ENCODE data around the gene EFNA5.

The EFNA5 gene

DNA sequence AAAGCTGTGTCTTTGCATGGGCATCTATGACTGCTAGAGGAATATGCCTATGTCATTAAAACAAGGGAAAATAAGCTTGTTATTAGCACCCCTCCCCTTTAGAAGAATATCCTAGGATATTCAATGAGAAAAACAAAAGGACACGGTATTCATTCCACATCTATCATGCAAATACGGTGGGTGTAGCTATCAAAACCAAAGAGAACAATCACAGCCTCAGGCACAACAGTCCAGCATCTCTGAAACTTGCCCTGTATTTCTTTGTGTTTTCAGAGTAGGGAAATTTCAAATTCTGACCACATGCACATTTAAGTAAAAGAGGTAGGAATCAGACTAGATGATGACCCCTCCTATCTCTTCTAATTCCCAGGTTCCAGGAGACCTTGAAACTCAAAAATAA lies 209.9 kb downstream of the EFNA5 start:
- Histone ChIP-seq H3K27me3 (ENCODE audit: insufficient read depth, low read length, poor library complexity) (no peaks in the 10 kb centered on the region), H3K9me3 (ENCODE audit: insufficient read depth, low read length, severe bottlenecking) (no peaks in the 10 kb centered on the region), H3K4me2 (ENCODE audit: insufficient read depth, low read length) (no peak overlapping the region), H3K36me3 (ENCODE audit: insufficient read depth, low read length) (no peaks in the 10 kb centered on the region), H3K4me1 (ENCODE audit: insufficient read depth, low read length) (peaks cover 21% of the 10 kb centered on the region), H3K9ac (ENCODE audit: low read depth, low read length) (no peak overlapping the region), H3K4me3 (ENCODE audit: low read depth in 1 of 2, low read length in 2 of 2) (no peak overlapping the region), H3K79me2 (ENCODE audit: insufficient read depth, low read length) (no peaks in the 10 kb centered on the region), H3K27ac (ENCODE audit: low read length) (no peak overlapping the region), H2AFZ (ENCODE audit: low read depth, low read length) (no peak overlapping the region), H4K20me1 (ENCODE audit: insufficient read depth, low read length) (no peaks in the 10 kb centered on the region)
- ATAC-seq (ENCODE audit: insufficient read depth, low read depth) (no peak), DNase-seq (no peak)
- no peak for TF ChIP-seq EZH2 (IDR thresholded peaks at IDR 0.05; ENCODE audit: borderline replicate concordance, low read depth, low read length, severe bottlenecking)
- TF ChIP-seq, protein P1, sequence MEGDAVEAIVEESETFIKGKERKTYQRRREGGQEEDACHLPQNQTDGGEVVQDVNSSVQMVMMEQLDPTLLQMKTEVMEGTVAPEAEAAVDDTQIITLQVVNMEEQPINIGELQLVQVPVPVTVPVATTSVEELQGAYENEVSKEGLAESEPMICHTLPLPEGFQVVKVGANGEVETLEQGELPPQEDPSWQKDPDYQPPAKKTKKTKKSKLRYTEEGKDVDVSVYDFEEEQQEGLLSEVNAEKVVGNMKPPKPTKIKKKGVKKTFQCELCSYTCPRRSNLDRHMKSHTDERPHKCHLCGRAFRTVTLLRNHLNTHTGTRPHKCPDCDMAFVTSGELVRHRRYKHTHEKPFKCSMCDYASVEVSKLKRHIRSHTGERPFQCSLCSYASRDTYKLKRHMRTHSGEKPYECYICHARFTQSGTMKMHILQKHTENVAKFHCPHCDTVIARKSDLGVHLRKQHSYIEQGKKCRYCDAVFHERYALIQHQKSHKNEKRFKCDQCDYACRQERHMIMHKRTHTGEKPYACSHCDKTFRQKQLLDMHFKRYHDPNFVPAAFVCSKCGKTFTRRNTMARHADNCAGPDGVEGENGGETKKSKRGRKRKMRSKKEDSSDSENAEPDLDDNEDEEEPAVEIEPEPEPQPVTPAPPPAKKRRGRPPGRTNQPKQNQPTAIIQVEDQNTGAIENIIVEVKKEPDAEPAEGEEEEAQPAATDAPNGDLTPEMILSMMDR (IDR thresholded peaks at IDR 0.05; ENCODE audit: borderline replicate concordance, extremely low read depth, low read length, poor library complexity, severe bottlenecking) = no peak

DNA sequence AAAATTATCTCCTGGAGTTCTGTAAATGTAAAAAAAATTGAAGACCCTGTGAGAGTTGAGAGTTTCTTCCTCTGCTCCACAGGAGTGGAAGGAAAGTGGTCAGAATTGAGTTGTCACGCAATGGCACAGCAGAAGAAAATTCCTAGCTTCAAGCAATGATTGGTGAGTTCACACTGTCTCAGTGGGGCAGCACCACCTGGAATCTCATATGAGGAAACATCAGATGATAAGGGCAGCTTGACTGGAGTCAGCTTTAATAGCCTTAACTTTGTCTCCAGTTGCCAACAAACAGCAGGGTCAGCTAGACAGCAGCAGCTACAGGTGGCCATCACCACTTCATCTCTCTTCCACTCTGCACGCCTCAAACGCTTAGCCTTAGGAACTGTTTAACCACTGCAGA lies 211.1 kb downstream of the EFNA5 start:
- H3K9ac ChIP-seq (ENCODE audit: low read depth, low read length) = no peak overlapping the region
- no peaks in the 10 kb centered on the region for H4K20me1 ChIP-seq (ENCODE audit: insufficient read depth, low read length)
- TF ChIP-seq, protein P1 (IDR thresholded peaks at IDR 0.05; ENCODE audit: borderline replicate concordance, extremely low read depth, low read length, poor library complexity, severe bottlenecking) = no peak
- TF ChIP-seq EZH2 (IDR thresholded peaks at IDR 0.05; ENCODE audit: borderline replicate concordance, low read depth, low read length, severe bottlenecking) = no peak
- H3K27me3 ChIP-seq (ENCODE audit: insufficient read depth, low read length, poor library complexity) = no peaks in the 10 kb centered on the region
- no peaks in the 10 kb centered on the region for H3K36me3 ChIP-seq (ENCODE audit: insufficient read depth, low read length)
- H3K4me2 ChIP-seq (ENCODE audit: insufficient read depth, low read length) = no peak overlapping the region
- H3K9me3 ChIP-seq (ENCODE audit: insufficient read depth, low read length, severe bottlenecking) = no peaks in the 10 kb centered on the region
- peaks cover 24% of the 10 kb centered on the region for H3K4me1 ChIP-seq (ENCODE audit: insufficient read depth, low read length)
- ATAC-seq (ENCODE audit: insufficient read depth, low read depth) = no peak
- H3K4me3 ChIP-seq (ENCODE audit: low read depth in 1 of 2, low read length in 2 of 2) = no peak overlapping the region
- H3K27ac ChIP-seq (ENCODE audit: low read length) = no peak overlapping the region
- DNase-seq = no peak
- no peaks in the 10 kb centered on the region for H3K79me2 ChIP-seq (ENCODE audit: insufficient read depth, low read length)
- no peak overlapping the region for H2AFZ ChIP-seq (ENCODE audit: low read depth, low read length)

DNA sequence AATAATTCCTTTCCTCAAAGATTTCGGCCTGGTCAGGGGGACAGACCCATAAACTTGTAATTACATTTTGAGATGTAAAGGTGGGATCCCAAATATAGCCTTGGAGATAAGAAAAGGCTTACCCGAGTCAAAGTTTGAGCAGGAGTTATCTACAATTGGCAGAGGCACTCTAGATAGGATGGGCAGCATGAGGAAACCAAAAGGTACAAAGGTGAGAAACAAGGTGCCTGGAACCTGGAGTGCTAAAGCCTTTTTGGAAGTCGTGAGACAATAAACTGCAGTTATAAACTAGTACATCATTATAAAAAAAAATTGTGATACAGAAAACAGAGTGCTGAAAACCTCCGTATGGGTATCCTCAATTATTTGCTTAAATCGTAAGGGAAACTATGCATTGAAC lies 212.4 kb downstream of the EFNA5 start:
- no peak overlapping the region for H2AFZ ChIP-seq (ENCODE audit: low read depth, low read length)
- H3K4me2 ChIP-seq (ENCODE audit: insufficient read depth, low read length) = no peak overlapping the region
- H3K4me1 ChIP-seq (ENCODE audit: insufficient read depth, low read length) = peaks cover 19% of the 10 kb centered on the region
- H4K20me1 ChIP-seq (ENCODE audit: insufficient read depth, low read length) = no peaks in the 10 kb centered on the region
- ATAC-seq (ENCODE audit: insufficient read depth, low read depth) = no peak
- TF ChIP-seq, protein P1 (IDR thresholded peaks at IDR 0.05; ENCODE audit: borderline replicate concordance, extremely low read depth, low read length, poor library complexity, severe bottlenecking) = no peak
- no peak for TF ChIP-seq EZH2 (IDR thresholded peaks at IDR 0.05; ENCODE audit: borderline replicate concordance, low read depth, low read length, severe bottlenecking)
- H3K27ac ChIP-seq (ENCODE audit: low read length) = no peak overlapping the region
- no peak overlapping the region for H3K4me3 ChIP-seq (ENCODE audit: low read depth in 1 of 2, low read length in 2 of 2)
- no peaks in the 10 kb centered on the region for H3K36me3 ChIP-seq (ENCODE audit: insufficient read depth, low read length)
- no peaks in the 10 kb centered on the region for H3K27me3 ChIP-seq (ENCODE audit: insufficient read depth, low read length, poor library complexity)
- no peak for DNase-seq
- H3K9me3 ChIP-seq (ENCODE audit: insufficient read depth, low read length, severe bottlenecking) = no peaks in the 10 kb centered on the region
- H3K79me2 ChIP-seq (ENCODE audit: insufficient read depth, low read length) = no peaks in the 10 kb centered on the region
- no peak overlapping the region for H3K9ac ChIP-seq (ENCODE audit: low read depth, low read length)

DNA sequence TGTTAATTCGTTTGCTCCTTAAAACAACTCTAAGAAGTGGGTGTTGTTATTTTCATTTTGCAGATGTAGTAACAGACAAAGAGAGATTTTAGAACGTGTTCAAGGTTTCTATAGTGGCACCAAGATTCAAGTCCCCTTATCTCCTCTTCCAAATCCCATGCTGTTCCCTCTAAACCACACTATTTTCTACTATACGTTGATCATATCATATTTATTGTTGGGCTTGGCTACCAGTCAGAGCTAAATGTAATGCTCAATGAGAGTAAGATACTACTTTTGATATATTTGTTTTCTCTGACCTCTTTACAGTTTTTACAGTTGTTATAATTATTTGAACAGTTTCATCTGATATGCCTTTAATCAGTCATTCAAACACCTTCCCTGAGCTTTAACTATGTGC lies 212.9 kb downstream of the EFNA5 start:
- Histone ChIP-seq H3K27me3 (ENCODE audit: insufficient read depth, low read length, poor library complexity) (no peaks in the 10 kb centered on the region), H3K4me3 (ENCODE audit: low read depth in 1 of 2, low read length in 2 of 2) (no peak overlapping the region), H3K9me3 (ENCODE audit: insufficient read depth, low read length, severe bottlenecking) (no peaks in the 10 kb centered on the region), H2AFZ (ENCODE audit: low read depth, low read length) (no peak overlapping the region), H4K20me1 (ENCODE audit: insufficient read depth, low read length) (no peaks in the 10 kb centered on the region), H3K9ac (ENCODE audit: low read depth, low read length) (no peak overlapping the region), H3K4me2 (ENCODE audit: insufficient read depth, low read length) (no peak overlapping the region), H3K4me1 (ENCODE audit: insufficient read depth, low read length) (peaks cover 19% of the 10 kb centered on the region), H3K79me2 (ENCODE audit: insufficient read depth, low read length) (no peaks in the 10 kb centered on the region), H3K27ac (ENCODE audit: low read length) (no peak overlapping the region), H3K36me3 (ENCODE audit: insufficient read depth, low read length) (no peaks in the 10 kb centered on the region)
- ATAC-seq (ENCODE audit: insufficient read depth, low read depth) = no peak
- no peak for DNase-seq
- no peak for TF ChIP-seq EZH2 (IDR thresholded peaks at IDR 0.05; ENCODE audit: borderline replicate concordance, low read depth, low read length, severe bottlenecking)
- TF ChIP-seq, protein P1 (IDR thresholded peaks at IDR 0.05; ENCODE audit: borderline replicate concordance, extremely low read depth, low read length, poor library complexity, severe bottlenecking) = no peak

Data from DND-41 (cell line).